Measurements from ENCODE around the gene TGFB1. TPM values are rescaled to one million over a fixed set of nuclear protein-coding genes. Genes with fewer than 3 reads are reported as not detected.
"Not testable (repeated sequence)": the region's sequence is repeated elsewhere in the genome, so short reads cannot be mapped to it uniquely, and the experiment has no call there.

Gene TGFB1
- polyA plus RNA-seq, 4 donors = 24.8 to 38.0 (median 32.2) TPM

DNA sequence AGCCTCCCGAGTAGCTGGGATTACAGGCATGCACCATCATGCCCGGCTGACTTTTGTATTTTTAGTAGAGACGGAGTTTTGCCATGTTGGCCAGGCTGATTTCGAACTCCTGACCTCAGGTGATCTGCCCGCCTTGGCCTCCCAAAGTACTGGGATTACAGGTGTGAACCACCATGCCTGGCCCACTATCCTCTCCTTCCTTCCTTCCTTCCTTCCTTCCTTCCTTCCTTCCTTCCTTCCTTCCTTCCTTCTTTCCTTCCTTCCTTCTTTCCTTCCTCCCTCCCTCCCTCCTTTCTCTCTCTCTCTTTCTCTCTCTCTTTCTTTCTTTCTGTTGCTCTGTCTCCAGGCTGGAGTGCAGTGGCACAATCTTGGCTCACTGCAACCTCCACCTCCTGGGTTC lies 17.4 kb upstream of the TGFB1 start:
- not testable (repeated sequence) for DNase-seq (ENCODE audit: low read depth in 4 of 4, low spot score in 3 of 4)

DNA sequence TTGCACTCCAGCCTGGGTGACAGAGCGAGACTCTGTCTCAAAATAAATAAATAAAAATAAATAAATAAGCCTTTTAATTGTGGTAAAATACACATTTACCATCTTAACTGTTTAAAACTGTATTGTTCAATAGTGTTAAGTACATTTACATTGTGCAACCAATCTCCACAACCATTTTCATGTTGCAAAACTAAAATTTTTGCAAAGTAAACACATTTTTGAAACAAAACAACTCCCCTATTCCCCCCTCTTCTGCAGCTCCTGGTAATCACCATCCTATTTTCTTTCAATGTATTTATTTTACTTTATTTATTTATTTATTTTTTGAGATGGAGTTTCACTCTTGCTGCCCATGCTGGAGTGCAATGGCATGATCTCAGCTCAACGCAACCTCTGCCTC lies 16.0 kb upstream of the TGFB1 start:
- no peak for DNase-seq (ENCODE audit: low read depth in 4 of 4, low spot score in 3 of 4)

GRCh38 chr19:41367848-41368301 lies 14.2 kb upstream of the TGFB1 start:
- no peak for DNase-seq (ENCODE audit: low read depth in 4 of 4, low spot score in 3 of 4)

GRCh38 chr19:41366089-41366488 lies 12.4 kb upstream of the TGFB1 start:
- DNase-seq (ENCODE audit: low read depth in 4 of 4, low spot score in 3 of 4) = no peak

DNA sequence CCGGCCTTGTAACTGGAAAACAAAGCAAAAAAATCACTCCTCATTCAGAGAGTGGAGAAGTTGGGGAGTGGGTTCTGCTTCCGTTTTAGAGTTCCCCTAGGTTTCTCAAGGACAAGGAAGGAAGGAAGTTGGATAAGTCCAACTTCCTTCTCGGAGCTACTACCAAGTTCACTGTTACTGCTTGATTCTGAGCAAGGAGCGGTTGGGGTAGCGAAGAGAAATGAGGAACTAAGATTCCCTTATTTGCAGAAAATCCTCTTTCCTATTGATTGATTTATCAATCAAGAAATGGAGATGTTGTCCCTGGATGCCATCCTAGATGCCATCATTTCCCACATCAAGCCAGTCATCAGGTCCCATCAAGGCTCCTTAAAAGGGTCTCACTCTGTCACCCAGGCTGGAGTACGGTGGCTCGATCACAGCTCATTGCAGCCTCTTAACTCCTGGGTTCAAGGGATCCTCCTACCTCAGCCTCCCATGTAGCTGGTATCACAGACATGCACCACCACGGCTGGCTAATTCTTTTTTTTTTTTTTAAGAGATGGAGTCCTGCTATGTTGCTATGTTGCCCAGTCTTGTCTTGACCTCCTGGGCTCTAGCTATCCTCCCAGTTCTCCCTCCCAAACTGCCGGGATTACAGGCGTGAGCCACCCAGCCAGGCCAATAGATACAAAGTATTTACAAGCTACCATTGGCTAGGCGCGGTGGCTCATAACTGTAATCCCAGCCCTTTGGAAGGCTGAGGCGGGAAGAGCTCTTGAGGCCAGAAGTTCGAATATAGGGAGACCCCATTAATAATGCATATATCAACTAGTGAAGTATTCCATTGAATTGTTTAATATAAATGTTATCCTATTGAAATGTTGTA lies 11.0 kb upstream of the TGFB1 start:
- no peak for DNase-seq (ENCODE audit: low read depth in 4 of 4, low spot score in 3 of 4)

DNA sequence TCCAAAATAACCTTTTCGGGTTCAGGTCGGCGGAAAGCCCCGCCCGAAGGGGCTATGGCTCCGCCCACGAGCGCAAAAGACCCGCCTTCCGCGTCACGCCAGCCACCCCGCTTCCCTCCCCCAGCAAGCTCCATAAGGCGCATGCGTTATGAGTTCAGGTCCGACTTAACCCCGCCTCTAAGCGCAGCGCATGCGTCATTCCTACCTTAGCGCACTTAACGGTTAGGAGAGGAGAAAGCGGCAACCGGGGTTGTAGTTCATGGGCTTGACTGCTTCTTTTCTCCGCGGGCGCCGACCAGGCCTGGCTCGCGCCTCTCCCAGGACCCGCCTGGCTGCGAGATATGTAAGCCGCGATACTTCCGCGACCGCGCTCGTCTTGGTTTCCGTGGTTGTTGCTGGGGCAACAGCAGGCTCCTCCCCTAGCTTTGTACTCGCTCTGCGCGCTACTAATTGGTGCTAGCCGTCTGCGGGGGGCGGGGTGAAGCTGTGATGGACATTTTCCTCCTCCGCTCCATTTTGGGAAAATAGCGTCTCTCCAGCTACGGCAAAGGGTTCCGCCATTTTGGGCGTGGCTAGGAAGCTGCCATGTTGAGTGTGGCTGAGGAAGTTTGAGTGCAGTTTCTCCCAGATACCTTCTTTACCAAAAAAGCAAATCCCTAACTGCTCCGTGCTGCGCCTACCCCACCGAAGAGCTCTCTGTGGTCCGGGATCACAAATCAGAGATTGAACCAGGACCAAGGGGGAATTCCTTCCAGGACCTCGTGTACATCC lies 10.2 kb upstream of the TGFB1 start, which contains the start of gene B9D2:
Gene B9D2 (minus strand): TSS at position 397 of the 771 bp plus-strand sequence. CDS start 630 bp downstream, outside the sequence.
- DNase-seq (ENCODE audit: low read depth in 4 of 4, low spot score in 3 of 4) = peak; percentile 96 to 97 (median 97)

GRCh38 chr19:41363371-41363752 lies 9.6 kb upstream of the TGFB1 start:
- no peak for DNase-seq (ENCODE audit: low read depth in 4 of 4, low spot score in 3 of 4)

DNA sequence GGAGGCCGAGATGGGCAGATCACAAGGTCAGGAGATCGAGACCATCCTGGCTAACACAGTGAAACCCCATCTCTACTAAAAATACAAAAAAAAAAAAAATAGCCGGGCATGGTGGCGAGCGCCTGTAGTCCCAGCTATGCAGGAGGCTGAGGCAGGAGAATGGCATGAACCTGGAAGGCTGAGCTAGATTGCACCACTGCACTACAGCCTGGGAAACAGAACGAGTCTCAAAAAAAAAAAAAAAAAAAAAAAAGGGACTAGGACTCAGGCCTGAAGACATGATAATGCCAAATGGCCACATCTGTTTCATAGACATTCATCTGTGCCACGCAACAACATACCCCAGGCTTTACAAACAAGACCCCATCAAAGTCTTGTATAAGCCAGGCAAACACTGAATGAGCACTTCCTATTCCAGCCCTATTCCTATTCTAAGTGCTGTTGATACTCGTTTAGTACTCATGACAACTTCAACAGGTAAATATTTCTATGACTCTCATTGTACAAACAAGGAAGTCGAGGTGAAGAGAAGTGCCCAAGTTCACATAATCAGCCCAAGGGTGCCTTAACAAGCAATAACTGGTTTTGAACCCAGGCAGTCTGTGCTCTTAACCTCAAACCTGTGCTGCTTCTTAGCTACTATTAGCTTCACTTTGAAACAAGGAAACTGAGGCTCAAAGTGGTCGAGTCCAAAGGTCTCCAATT lies 8.6 kb upstream of the TGFB1 start:
- DNase-seq (ENCODE audit: low read depth in 4 of 4, low spot score in 3 of 4) = no peak

- no peak for DNase-seq (ENCODE audit: low read depth in 4 of 4, low spot score in 3 of 4)
Measured at GRCh38 chr19:41359741-41360140, 6.0 kb upstream of the TGFB1 start.

DNA sequence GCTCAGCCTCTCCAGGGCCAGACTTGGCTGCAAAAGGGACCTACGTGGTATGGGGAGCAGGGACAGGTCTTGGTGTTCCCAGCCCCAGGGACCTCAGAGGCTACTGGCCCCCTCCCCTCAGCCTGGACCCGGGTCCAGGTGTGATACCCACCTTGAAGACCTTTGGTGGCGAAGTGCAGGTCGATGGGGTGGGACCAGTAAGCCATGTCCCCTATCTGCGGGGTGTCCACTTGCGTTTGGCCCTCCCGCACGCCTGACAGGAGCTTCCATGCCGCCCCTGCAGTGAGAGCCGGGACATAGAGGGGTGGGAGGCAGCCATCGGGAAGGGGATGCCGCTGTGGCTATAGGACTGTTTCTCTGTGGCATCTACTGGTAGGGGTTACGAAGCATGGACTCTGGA lies 4.0 kb upstream of the TGFB1 start:
- DNase-seq (ENCODE audit: low read depth in 4 of 4, low spot score in 3 of 4) = no peak

DNA sequence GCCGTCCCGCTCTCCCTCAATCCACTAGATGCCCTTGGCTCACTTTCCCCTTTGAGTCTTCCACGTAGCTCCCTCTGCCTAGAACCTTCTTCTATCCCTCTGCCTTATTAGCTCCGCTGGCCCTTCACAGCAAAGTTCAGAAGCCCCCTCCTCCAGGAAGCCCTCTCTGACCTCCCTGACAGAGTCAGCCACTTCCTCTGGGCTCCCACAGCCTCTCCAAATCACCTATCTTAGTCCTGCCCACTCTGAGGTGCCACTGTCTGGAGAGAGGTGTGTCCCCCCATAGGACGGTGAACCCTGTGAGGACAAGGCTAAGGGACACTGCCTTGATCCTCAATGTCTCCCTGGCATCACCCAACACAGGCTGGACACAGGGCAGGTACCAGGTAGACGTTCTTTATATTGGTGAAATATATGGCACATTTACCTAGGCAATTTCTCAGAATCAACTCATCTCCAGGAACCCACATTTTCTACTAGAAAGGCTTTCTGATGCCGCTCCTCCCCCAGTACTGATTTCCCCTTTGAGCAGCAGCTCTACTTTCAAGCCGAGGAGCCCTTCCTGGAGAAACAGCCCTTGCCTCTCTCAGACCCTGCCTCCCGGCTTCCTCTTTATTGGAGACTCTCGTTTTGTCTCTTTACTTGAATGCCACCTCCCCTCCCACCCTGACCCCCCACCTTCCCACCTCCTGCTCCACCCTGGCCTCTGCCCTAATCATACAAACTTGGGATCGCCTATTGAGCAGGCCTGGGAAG lies 3.4 kb upstream of the TGFB1 start:
- no peak for DNase-seq (ENCODE audit: low read depth in 4 of 4, low spot score in 3 of 4)

DNA sequence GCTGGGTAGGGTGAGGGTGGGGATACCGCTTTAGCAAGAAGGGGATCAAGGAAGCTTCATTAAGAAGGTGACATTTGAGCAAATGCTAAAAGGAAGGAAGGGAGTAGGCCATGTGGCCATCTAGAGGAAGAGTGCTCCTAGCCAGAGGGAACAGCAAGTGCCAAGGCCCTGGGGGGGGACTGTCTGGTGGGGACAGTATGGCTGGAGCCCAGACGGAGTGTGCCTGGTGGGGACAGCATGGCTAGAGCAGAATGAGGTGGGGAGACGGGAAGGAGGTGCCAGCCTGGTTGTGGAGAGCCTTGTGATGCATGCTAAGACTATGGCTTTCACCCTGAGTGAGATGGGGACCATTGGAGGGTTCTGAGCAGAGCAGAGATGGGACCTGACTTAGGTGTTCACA lies 2.1 kb upstream of the TGFB1 start:
- no peak for DNase-seq (ENCODE audit: low read depth in 4 of 4, low spot score in 3 of 4)

DNA sequence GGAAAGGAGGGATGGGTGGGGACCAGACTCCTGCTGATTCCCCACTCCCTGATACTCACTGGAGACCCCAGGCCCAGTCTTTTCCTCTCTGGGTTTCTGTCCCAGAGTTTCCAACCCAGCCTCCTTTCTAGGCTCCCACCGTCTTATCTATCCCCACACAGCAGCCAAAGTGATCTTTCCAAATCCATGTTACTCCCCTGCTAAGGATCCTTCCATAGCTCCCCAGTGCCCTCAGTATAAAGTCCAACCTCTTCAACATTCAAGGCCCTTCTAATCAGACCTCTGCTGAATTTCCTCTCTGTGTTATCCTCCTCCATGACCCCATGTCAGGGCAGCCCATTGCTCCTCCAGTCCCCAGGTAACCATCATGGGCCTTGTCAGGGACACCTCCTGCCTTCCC lies 1.3 kb upstream of the TGFB1 start:
- DNase-seq (ENCODE audit: low read depth in 4 of 4, low spot score in 3 of 4) = no peak

DNA sequence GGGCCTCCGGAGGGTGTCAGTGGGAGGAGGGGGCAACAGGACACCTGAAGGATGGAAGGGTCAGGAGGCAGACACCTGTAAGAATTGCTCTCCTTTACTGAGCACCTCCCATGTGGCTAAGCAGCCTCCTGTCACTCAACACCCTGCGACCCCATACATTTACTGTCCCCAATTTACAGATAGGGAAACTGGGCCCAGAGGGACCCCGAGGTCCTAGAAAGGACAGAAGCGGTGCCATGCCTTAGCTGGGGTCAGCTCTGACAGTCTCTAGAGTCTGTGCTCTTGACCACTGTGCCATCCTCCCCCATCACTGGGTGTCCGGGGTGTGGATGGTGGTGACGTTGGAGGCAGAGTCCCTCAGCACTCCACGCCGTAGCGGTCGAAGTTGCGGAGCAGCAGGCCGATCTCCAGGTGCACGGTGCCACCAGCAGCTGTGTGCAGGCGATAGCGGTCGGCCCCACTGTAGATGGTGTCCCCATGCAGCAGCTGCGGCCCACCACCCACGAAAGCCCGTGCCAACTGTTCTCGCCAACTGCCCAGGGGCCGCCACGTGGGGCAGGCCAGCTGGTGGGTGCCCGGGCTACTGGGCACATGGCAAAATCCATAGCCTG lies 726 bp upstream of the TGFB1 start:
- DNase-seq (ENCODE audit: low read depth in 4 of 4, low spot score in 3 of 4) = no peak

- no peak for DNase-seq (ENCODE audit: low read depth in 4 of 4, low spot score in 3 of 4)
Measured at GRCh38 chr19:41352609-41353465, 885 bp downstream of the TGFB1 start.

- no peak for DNase-seq (ENCODE audit: low read depth in 4 of 4, low spot score in 3 of 4)
Measured at GRCh38 chr19:41352279-41352608, 1.5 kb downstream of the TGFB1 start.

DNA sequence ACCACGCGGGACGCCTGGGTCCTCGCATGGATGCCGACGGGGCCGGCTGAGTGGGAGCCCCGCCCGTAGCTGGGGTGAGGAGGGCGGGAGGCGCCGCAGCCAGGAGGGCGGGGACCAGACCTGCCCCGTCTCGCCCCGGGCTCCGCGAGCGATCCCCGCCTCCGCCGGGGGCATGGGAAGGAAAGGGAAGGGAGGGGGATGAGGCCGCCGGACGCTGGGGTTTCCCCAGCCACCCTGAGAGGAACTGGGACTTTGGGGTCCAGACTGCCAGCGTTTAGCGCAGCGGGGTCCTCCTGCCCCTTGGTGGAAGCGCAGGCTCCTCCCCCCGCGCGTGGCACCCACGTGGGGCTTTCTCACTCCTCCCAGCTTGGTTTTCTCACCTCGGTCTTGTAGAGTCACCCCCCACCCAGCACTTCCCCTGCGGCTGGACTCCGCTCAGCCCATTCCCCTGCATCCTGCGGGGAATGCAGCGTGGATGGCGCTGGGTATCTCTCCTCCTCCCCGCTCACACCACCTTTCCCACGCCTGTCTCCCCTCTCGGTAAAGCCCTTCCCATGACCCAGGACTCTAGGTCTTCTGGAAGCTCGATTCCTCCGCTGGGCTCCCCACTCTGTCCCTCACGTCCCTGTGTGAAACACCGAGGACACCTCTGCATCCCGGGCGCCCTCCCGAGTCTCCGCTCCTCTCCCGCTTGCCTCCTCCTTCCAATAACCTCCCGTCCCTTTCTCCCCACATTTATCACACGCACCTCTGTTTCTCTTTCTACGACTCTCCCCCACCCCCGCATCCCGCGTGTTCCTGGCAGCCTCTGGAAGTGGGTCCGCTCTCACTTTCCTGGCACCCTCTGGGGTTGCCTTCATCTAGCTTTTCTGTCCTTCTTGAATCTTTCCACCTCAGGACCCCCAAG lies 2.1 kb downstream of the TGFB1 start:
- DNase-seq (ENCODE audit: low read depth in 4 of 4, low spot score in 3 of 4) = no peak

DNA sequence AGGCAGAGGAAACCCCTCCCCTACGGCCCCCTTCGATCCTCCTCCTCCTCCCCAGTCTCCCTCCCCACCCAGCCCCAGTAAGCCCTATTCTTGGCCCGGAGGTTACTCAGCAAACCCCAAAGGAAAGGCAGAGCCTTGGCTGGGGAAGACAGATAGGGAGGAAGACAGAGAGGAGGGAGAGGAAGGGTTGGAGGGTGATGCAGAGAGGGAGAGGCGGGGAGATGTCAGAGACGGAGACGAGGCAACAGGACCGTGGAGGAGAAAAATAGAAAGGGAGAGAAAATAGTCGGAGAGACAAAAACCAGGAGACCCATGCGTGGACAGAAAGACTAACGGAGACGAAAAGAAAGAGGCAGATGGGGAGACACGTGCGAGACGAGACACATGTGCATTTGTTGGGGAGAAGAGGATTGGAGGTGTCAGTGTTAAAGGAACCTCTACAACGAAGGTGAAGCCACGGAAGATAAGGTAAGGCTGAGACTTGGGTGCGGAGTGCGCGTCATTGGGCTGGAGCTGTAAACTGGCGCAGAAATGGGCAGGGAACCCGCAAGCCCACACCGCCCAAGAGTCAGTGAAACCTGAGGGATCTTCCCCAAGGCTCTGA lies 2.9 kb downstream of the TGFB1 start:
- DNase-seq (ENCODE audit: low read depth in 4 of 4, low spot score in 3 of 4) = no peak
